Measurements from ENCODE around the gene PPM1E.
"Not testable (repeated sequence)": the region's sequence is repeated elsewhere in the genome, so short reads cannot be mapped to it uniquely, and the experiment has no call there.

The PPM1E gene

GRCh38 chr17:58755577-58756245 is at the start of gene PPM1E:
Gene PPM1E (plus strand): TSS chr17:58755854.
- DNase-seq (ENCODE audit: low spot score) = peak; percentile 99
- FAIRE-seq = peak; percentile 98

- DNase-seq (ENCODE audit: low spot score) (no peak), FAIRE-seq (no peak)
Observed at GRCh38 chr17:58706351-58707140, 49.1 kb upstream of the PPM1E start.

- FAIRE-seq (no peak), DNase-seq (ENCODE audit: low spot score) (peak; percentile 44)
Observed at GRCh38 chr17:58710948-58711552, 44.6 kb upstream of the PPM1E start.

- FAIRE-seq = no peak
- no peak for DNase-seq (ENCODE audit: low spot score)
Observed at GRCh38 chr17:58722274-58722673, 33.4 kb upstream of the PPM1E start.

GRCh38 chr17:58722696-58723095 is 33.0 kb upstream of the PPM1E start:
- FAIRE-seq (no peak), DNase-seq (ENCODE audit: low spot score) (no peak)

GRCh38 chr17:58728798-58729197 is 26.9 kb upstream of the PPM1E start:
- peak; percentile 85 for FAIRE-seq

GRCh38 chr17:58730937-58731336 is 24.7 kb upstream of the PPM1E start:
- FAIRE-seq (peak; percentile 79), DNase-seq (ENCODE audit: low spot score) (no peak)

More at GRCh38 chr17:58728798-58729197, 26.9 kb upstream of the PPM1E start:
- no peak for DNase-seq (ENCODE audit: low spot score)

- FAIRE-seq (no peak), DNase-seq (ENCODE audit: low spot score) (no peak)
Observed at GRCh38 chr17:58734040-58734439, 21.6 kb upstream of the PPM1E start.

GRCh38 chr17:58734811-58735210 is 20.8 kb upstream of the PPM1E start:
- no peak for DNase-seq (ENCODE audit: low spot score)
- no peak for FAIRE-seq

- FAIRE-seq = peak; percentile 95
- peak; percentile 52 for DNase-seq (ENCODE audit: low spot score)
Observed at GRCh38 chr17:58741121-58741625, 14.5 kb upstream of the PPM1E start.

- peak; percentile 90 for FAIRE-seq
- DNase-seq (ENCODE audit: low spot score) = no peak
Observed at GRCh38 chr17:58747674-58748073, 8.0 kb upstream of the PPM1E start.

GRCh38 chr17:58749627-58750026 is 6.0 kb upstream of the PPM1E start:
- FAIRE-seq = peak; percentile 96
- DNase-seq (ENCODE audit: low spot score) = not testable (repeated sequence)

GRCh38 chr17:58753026-58753425 is 2.6 kb upstream of the PPM1E start:
- DNase-seq (ENCODE audit: low spot score) (no peak), FAIRE-seq (no peak)

- no peak for DNase-seq (ENCODE audit: low spot score)
- no peak for FAIRE-seq
Observed at GRCh38 chr17:58755269-58755576, 431 bp upstream of the PPM1E start.

GRCh38 chr17:58756246-58757161 is 850 bp downstream of the PPM1E start:
- FAIRE-seq (peak; percentile 95), DNase-seq (ENCODE audit: low spot score) (peak; percentile 73)

GRCh38 chr17:58757162-58757613 is 1.5 kb downstream of the PPM1E start:
- DNase-seq (ENCODE audit: low spot score) (no peak), FAIRE-seq (peak; percentile 74)

GRCh38 chr17:58758890-58759289 is 3.2 kb downstream of the PPM1E start:
- no peak for DNase-seq (ENCODE audit: low spot score)
- peak; percentile 77 for FAIRE-seq

GRCh38 chr17:58759522-58759921 is 3.9 kb downstream of the PPM1E start:
- FAIRE-seq (no peak), DNase-seq (ENCODE audit: low spot score) (no peak)

GRCh38 chr17:58760248-58760647 is 4.6 kb downstream of the PPM1E start:
- DNase-seq (ENCODE audit: low spot score) (no peak), FAIRE-seq (no peak)

GRCh38 chr17:58763263-58763662 is 7.6 kb downstream of the PPM1E start:
- no peak for DNase-seq (ENCODE audit: low spot score)
- peak; percentile 70 for FAIRE-seq

GRCh38 chr17:58764373-58764772 is 8.7 kb downstream of the PPM1E start:
- DNase-seq (ENCODE audit: low spot score) = no peak
- FAIRE-seq = peak; percentile 90
